Measurements from ENCODE around the gene PVRIG.
A peak's percentile ranks its signal among the peaks of the same experiment; 100 is the strongest.
"Not testable (repeated sequence)": the region's sequence is repeated elsewhere in the genome, so short reads cannot be mapped to it uniquely, and the experiment has no call there.

Gene PVRIG

DNA sequence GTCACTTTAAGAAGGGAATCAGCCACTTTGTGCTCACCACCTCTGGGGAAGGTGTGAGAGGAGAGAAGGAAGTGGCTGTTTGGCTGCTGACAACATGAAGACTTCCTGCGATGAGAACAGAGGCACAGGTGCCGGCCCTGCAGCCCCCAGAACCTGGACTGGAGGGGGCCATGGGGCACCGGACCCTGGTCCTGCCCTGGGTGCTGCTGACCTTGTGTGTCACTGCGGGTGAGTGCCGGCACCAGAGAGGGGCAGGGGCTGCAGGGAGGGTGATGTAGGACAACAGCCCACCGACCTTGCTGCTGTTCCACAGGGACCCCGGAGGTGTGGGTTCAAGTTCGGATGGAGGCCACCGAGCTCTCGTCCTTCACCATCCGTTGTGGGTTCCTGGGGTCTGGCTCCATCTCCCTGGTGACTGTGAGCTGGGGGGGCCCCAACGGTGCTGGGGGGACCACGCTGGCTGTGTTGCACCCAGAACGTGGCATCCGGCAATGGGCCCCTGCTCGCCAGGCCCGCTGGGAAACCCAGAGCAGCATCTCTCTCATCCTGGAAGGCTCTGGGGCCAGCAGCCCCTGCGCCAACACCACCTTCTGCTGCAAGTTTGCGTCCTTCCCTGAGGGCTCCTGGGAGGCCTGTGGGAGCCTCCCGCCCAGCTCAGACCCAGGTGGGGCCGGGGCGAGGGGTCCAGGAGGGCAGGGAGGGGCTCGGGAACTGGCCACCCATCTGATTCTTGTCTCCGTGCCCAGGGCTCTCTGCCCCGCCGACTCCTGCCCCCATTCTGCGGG, at the start of gene PVRIG:
PVRIG (plus strand) TSS at position 149 of the 785 bp plus-strand sequence; CDS start at position 171, 22 bp downstream.
- not testable (repeated sequence) for H3K9me3 Mint-ChIP-seq (ENCODE audit: low read depth); H3K36me3 Mint-ChIP-seq; H3K27me3 Mint-ChIP-seq
- peak within 1 kb of the TSS; percentile 97 for H3K4me3 Mint-ChIP-seq
- H3K27ac Mint-ChIP-seq = peak within 1 kb of the TSS; percentile 98
- H3K4me1 Mint-ChIP-seq (ENCODE audit: low read depth) = peaks cover 57% of the 10 kb centered on the region

DNA sequence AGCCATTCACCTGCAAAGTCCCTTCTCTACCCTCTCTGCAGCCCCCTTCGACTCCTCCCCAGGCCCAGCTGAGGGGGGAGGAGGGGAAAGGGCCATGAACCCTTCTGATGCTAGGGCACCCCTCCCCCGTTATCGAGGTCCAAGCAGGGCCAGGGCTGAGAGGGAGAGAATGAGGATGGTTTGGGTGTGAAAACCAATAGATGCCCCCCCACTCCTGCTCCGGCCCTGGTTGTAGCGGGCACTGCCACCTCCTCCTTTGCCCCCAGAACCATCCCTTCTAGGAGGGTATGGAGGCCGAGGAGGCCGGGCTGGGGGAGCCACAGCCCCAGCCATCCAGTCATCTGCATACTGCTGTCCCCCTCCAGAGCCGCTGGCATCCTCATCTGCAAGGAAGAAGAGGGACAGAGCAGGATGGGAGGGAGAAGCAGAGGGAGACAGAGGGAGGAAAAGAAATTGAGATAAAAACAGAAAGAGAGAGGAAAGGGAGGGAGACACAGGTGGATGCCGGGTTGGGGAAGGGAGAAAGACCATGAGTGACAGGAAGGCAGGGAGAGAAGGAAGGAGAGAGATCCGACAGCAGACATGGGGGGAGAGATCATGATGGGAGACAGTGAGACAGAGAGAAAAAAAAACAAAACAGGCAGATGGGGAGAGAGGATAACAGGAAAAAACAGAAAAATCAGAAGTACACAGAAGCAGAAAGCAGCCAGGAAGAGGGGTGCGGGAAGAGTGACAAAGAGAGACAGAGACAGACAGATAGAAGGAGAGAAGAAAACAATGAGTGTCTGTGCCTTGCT, 49.5 kb upstream of the PVRIG start:
- Mint-ChIP-seq H3K9me3 (ENCODE audit: low read depth) (no peaks in the 10 kb centered on the region), H3K4me3 (peak overlapping the region; percentile 81), H3K27ac (peak overlapping the region; percentile 76), H3K4me1 (ENCODE audit: low read depth) (peaks cover 64% of the 10 kb centered on the region), H3K36me3 (no peaks in the 10 kb centered on the region), H3K27me3 (no peaks in the 10 kb centered on the region)

DNA sequence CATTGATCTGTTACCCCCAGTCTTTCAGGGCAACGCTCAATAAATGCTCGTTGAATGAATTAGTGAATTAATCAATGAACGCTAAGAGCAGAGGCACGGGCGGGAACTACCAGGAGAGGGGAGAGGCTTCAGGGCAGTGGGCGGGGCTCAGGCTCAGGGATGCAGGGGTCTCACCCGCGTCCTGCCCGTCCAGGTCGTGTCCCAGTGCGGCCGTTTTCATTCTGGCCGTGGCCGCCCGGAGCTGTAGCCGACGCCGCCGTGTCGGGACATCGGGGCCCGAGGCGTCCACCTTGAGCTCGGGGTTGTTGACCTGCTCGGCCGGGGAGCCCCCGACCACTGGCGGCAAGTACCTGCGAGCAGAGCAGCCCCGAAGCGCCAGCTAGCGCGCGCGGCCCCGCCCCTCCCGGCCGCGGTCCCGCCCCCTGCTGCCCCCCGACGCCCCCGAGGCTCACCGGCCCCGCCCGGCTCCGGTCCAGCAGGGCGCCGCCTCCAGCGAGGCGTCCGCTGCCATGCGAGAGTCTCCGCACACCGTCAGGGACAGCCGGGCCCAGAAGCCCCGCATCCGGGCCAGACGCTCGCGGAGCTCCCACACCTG, 48.6 kb upstream of the PVRIG start:
- Mint-ChIP-seq H3K4me3 (peak overlapping the region; percentile 81), H3K9me3 (ENCODE audit: low read depth) (no peaks in the 10 kb centered on the region), H3K36me3 (no peaks in the 10 kb centered on the region), H3K4me1 (ENCODE audit: low read depth) (peaks cover 62% of the 10 kb centered on the region), H3K27ac (peak overlapping the region; percentile 34), H3K27me3 (no peaks in the 10 kb centered on the region)

DNA sequence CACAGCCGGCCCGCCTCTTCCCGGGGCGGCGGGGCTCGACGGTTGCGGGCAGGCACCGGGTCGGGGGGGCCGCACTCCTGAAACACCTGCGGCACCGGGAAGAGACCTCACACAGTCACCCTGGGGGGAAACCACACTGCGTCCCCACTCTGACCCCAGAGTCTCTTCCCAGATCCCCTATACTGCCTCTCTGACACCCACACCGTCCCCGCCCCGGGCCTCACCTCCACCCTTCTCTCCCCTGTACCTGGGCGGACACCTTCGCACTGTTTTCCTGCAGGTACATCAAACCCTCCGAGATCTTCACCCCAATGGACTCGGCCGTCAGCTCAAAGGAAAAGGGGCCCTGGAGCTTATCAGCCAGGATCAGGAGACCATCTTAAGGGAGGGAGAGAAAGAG, 47.9 kb upstream of the PVRIG start:
- Mint-ChIP-seq H3K9me3 (ENCODE audit: low read depth) (no peaks in the 10 kb centered on the region), H3K27ac (peak overlapping the region; percentile 50), H3K36me3 (no peaks in the 10 kb centered on the region), H3K4me1 (ENCODE audit: low read depth) (peaks cover 60% of the 10 kb centered on the region), H3K27me3 (no peaks in the 10 kb centered on the region), H3K4me3 (peak overlapping the region; percentile 78)

DNA sequence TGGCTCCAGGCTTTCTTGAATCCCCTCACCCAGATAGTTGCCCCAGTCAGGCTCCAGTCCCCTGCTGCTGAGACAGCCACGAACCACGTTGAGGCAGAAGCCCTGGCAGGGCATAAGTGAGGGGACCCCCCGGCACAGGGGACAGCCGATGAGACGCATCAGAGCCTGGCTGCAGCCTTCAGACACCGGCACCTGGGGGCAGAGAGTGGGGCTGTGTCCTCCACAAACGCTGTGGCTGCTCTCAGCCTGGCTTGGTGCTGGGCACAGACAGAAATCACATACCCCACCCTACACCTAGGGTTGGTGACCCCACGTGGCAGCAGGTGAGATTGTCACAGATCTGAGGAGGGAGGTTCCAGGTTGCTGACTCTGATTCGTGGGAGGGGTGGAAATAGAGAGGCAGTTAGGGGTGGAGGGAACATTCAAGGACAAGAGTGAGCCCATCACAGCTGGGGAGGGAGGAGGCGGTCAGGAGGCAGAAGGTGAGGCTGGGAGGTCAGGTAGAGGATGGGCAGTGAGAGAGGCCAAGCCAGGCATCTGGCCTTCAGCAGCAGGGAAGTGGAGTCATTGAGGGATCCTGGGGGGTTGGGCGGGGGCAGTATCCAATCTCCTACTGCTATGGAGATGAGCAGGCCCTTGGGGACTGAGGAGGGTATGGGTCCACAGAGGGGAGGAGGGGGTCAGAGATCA, 45.8 kb upstream of the PVRIG start:
- Mint-ChIP-seq H3K4me1 (ENCODE audit: low read depth) (peaks cover 39% of the 10 kb centered on the region), H3K27ac (no peak overlapping the region), H3K9me3 (ENCODE audit: low read depth) (no peaks in the 10 kb centered on the region), H3K36me3 (no peaks in the 10 kb centered on the region), H3K4me3 (no peak overlapping the region), H3K27me3 (no peaks in the 10 kb centered on the region)

DNA sequence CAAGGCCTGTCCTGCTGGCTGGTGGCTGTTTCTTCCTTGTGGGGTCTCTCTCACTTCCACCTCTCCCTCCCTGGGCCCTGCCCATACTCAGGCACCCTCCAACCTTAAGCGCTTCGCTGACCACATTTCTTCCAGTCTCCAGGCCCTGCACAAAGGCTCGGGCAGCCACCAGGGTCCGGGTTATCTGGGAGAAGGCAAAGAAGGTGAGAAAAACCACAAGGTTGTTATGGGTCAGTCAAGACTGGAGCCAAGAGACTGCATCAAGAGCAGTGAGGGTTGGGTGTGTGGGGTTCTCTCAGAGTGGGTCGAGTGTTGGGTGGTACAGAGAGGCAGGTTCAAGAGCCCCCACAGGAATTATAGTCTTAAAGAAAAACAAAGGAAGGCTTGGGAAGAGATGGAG, 45.2 kb upstream of the PVRIG start:
- H3K4me1 Mint-ChIP-seq (ENCODE audit: low read depth) = peaks cover 36% of the 10 kb centered on the region
- H3K27me3 Mint-ChIP-seq = no peaks in the 10 kb centered on the region
- no peaks in the 10 kb centered on the region for H3K36me3 Mint-ChIP-seq
- no peaks in the 10 kb centered on the region for H3K9me3 Mint-ChIP-seq (ENCODE audit: low read depth)
- no peak overlapping the region for H3K4me3 Mint-ChIP-seq
- H3K27ac Mint-ChIP-seq = no peak overlapping the region

DNA sequence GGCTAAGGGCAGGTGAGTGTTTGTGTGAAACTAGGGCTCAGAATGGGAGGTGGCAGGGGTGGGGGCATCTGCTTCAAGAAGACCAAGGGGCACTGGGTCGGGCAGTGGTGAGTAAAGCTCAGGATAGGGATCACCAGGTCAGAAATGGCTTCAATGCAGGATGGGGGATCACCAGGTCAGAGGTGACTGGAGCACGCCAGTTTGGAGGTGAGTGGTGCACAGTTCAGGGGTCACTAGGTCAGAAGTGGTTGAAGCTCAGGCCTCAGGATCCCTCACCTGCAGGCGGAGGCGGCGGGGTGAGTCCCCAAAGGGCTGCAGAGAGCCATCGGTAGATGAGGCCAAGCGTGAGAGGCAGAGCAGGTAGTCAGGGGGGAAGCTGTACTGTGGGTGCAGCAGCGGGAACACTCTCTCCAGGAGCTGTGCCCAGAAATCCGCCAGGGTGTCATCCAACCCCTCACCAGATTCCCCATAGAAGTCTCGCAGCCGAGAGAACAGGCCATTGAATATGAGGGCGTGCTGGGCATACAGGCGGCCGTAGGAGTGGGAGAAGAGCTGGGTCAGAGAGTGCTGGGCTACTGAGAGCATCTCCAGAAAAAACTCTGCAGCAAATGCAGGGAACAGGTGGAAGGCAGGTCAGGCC, 44.3 kb upstream of the PVRIG start:
- H3K36me3 Mint-ChIP-seq = peaks cover 1% of the 10 kb centered on the region
- no peaks in the 10 kb centered on the region for H3K27me3 Mint-ChIP-seq
- peaks cover 32% of the 10 kb centered on the region for H3K4me1 Mint-ChIP-seq (ENCODE audit: low read depth)
- H3K4me3 Mint-ChIP-seq = peak overlapping the region; percentile 65
- H3K9me3 Mint-ChIP-seq (ENCODE audit: low read depth) = no peaks in the 10 kb centered on the region
- H3K27ac Mint-ChIP-seq = peak overlapping the region; percentile 64

DNA sequence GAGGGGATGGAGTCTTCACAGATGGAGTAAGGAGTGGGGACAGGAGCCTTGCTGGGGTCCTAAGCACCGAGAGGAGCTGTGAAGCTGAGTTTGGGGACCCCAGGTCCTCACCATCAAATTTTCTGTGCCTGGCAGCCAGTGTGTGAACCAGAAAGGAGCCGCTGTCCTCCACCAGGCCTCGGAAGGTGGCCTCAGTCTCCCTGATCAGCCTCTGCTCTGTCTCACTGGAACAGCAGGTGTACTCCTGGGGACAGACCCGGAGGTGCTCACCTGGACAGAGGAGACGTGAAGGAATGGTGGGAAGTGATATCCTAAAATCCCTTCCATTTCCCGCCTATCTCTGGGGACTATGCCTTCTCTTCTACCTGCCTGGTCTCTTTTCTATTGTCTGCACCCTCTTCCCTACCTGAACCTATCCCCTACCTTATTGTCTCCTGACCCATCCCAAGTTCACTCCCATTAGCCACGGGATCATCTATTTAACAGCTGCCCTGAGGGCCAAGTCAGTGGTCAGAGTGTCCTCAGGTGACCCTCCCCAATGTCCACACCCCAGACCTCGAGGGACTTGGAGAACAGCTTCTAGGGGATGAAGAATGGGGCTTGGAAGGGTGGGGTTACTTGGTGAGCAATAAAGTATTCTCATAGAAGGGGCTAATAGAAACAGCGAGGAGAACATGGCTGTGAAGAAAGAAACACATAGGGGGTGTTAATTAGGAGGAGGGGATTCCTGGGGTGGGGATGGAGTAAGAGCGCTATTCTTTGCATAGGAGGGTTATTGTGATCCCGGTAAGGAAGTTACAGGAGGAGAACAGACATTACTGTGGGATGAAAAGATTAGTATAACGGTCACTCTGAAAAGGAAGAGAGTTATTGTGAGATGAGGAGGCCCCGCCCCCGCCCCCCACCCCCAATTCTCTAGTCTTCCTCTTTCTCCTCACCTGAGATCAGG, 43.4 kb upstream of the PVRIG start:
- peak overlapping the region; percentile 76 for H3K4me3 Mint-ChIP-seq
- H3K36me3 Mint-ChIP-seq = peaks cover 3% of the 10 kb centered on the region
- H3K9me3 Mint-ChIP-seq (ENCODE audit: low read depth) = no peaks in the 10 kb centered on the region
- peaks cover 36% of the 10 kb centered on the region for H3K4me1 Mint-ChIP-seq (ENCODE audit: low read depth)
- no peaks in the 10 kb centered on the region for H3K27me3 Mint-ChIP-seq
- no peak overlapping the region for H3K27ac Mint-ChIP-seq

DNA sequence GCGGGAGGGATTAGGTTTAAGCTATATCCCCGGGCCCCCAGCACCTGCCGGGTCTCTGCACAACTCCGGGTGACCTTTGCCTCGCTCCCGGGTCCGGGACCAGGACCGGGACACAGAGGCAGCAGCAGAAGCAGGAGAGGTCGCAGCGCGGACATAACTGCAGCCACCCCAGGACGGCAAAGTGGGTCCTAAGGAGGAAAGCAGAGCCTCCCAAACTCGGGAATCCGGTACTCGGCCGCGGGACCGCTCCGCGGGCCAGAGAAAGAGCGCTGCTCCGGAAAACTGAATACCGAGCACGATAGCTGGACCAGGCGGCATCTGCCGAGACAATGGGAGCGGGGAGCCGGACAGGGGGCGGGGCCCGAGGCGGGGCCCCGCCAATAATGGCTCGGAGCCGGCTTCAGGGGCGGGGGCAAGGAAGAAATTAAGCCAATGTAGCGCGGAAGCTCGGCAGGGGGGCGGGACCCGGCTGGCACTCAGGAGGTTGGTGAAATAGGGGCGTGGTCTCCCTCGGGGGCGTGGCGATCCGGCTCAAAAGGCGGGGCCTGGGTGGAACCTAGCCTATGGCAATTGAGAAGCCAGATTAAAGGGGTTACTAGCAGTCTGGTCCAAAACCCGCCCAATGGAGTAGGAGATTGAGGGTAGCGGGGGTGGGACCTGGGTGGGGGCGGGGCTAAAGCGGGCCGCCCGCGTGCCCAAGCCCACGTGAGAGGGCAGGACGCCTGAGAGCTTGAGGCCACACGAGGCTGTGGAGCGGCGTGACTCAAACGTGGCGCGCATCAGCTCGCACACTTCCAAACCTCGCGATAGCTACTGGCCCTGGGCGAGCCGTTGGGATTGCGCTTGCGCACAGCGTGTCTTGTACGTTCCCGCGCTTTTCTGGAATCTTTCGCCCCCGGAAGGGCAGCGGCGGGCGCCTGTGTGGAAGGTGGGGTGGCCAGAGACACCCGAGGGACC, 42.4 kb upstream of the PVRIG start, which contains the start of the genes GPC2 and STAG3:
GPC2 (minus strand) TSS at position 337 of the 957 bp plus-strand sequence; CDS start at position 155, 182 bp downstream.
STAG3 (plus strand) TSS at position 874 of the 957 bp plus-strand sequence. CDS start 2,639 bp downstream, outside the sequence.
- peaks cover 43% of the 10 kb centered on the region for H3K4me1 Mint-ChIP-seq (ENCODE audit: low read depth)
- no peak within 1 kb of the TSS for H3K27ac Mint-ChIP-seq
- H3K4me3 Mint-ChIP-seq = peak within 1 kb of the TSS; percentile 76
- no peaks in the 10 kb centered on the region for H3K27me3 Mint-ChIP-seq
- H3K9me3 Mint-ChIP-seq (ENCODE audit: low read depth) = no peaks in the 10 kb centered on the region
- H3K36me3 Mint-ChIP-seq = peaks cover 3% of the 10 kb centered on the region

DNA sequence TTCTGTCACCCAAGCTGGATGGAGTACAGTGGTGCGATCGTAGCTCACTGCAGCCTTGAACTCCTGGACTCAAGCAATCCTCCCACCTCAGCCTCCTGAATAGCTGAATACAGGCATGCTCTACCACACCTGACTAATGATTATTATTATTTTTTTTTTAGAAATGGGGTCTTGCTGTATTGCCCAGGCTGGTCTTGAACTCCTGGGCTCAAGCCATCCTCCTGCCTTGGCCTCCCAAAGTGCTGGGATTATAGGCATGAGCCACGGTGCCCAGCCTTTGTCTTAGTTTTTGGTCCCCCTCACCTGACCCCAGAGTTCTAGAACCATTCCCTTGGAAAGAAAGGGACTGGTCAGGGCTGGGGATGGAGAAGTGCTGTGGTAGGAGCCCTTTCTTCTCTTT, 39.7 kb upstream of the PVRIG start:
- H3K4me3 Mint-ChIP-seq = peak overlapping the region; percentile 52
- not testable (repeated sequence) for H3K9me3 Mint-ChIP-seq (ENCODE audit: low read depth); H3K27me3 Mint-ChIP-seq; H3K36me3 Mint-ChIP-seq
- H3K27ac Mint-ChIP-seq = peak overlapping the region; percentile 58
- H3K4me1 Mint-ChIP-seq (ENCODE audit: low read depth) = peaks cover 49% of the 10 kb centered on the region

DNA sequence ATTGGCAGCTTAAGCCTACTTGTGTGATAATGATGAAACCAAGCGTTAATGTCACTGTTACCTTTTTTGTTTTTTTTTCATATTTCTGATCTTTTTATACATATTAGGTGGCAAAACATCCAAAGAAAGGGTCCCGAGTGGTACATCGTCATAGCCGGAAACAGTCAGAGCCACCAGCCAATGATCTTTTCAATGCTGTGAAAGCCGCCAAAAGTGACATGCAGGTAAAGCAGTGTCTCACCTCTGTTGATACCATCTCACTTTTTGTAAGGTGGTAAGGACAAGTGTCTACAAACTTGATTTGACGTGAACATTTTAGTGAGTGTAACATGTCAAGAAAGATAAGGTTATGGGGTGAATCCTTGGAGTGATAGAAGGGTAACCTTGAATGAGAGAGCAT, 37.1 kb upstream of the PVRIG start:
- H3K36me3 Mint-ChIP-seq; H3K9me3 Mint-ChIP-seq (ENCODE audit: low read depth); H3K27me3 Mint-ChIP-seq; H3K4me3 Mint-ChIP-seq: not testable (repeated sequence)
- Mint-ChIP-seq H3K27ac (peak overlapping the region; percentile 30), H3K4me1 (ENCODE audit: low read depth) (peaks cover 39% of the 10 kb centered on the region)

DNA sequence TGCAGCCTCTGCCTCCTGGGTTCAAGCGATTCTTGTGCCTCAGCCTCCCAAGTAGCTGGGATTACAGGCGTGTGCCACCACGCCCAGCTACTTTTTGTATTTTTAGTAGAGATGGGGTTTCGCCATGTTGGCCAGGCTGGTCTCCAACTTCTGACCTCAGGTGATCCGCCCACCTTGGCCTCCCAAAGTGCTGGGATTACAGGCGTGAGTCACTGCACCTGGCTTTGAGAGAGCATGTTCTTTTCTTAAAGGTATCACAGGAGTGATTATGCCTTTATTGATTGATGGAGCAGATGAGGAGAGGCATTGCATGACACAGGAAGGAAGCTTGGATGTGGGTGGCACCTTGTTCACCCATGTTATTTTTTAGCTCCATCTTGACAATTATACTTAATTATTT, 36.7 kb upstream of the PVRIG start:
- H3K4me1 Mint-ChIP-seq (ENCODE audit: low read depth) = peaks cover 39% of the 10 kb centered on the region
- H3K27ac Mint-ChIP-seq; H3K4me3 Mint-ChIP-seq; H3K27me3 Mint-ChIP-seq; H3K36me3 Mint-ChIP-seq; H3K9me3 Mint-ChIP-seq (ENCODE audit: low read depth): not testable (repeated sequence)

Measured in activated naive CD8-positive, alpha-beta T cell (primary cell).